ENCODE results near the gene ANKRD39. TPM values are rescaled to one million over a fixed set of nuclear protein-coding genes. Genes with fewer than 3 reads are reported as not detected.

The ANKRD39 gene
- total and polyA plus RNA-seq, 2 donors (not counting 1 experiment from before 2014, with no cell fraction given), result 5.3 to 5.8 TPM

DNA sequence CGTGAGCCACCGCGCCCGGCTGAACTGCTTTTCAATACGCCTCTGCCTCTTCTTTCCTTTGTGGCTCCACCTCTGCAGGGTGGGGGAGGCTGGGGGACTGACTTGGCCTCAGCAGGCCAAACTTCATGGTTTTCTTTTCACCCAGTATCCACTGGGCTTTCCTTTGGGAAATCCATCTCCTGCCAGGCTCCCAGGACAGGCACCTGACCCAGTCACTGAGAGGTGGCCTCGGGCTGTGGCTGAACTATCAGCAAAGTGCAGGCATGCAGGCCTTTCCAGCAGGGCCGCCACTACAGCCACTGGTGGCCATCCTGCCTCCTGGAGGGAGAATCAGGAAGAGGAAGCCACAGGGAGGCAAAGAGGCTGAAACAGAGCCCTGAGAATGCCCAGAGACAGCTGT is 45.5 kb upstream of the ANKRD39 start:
- Histone ChIP-seq H3K27ac (ENCODE audit: insufficient read depth, low read length) (no peak overlapping the region), H4K20me1 (ENCODE audit: control insufficient read depth, extremely low read depth, insufficient read depth, low read length) (no peaks in the 10 kb centered on the region), H3K9me3 (ENCODE audit: control insufficient read depth, insufficient read depth, low read depth, low read length) (no peaks in the 10 kb centered on the region), H3K36me3 (ENCODE audit: control insufficient read depth, insufficient read depth, low read length) (no peaks in the 10 kb centered on the region), H3K4me2 (ENCODE audit: extremely low read depth, insufficient read depth, low read length) (no peak overlapping the region), H3K27me3 (ENCODE audit: control insufficient read depth, insufficient read depth, low read length) (no peaks in the 10 kb centered on the region), H2AFZ (ENCODE audit: low read length) (no peak overlapping the region), H3K9ac (ENCODE audit: insufficient read depth, low read length) (no peak overlapping the region), H3K4me1 (ENCODE audit: control insufficient read depth, extremely low read depth, insufficient read depth, low read length) (peaks cover 12% of the 10 kb centered on the region), H3K79me2 (ENCODE audit: control insufficient read depth, insufficient read depth, low read length) (no peaks in the 10 kb centered on the region), H3K4me3 (replicated peaks in 1 of 4; ENCODE audit: control extremely low read depth in 1 of 4, insufficient read depth in 1 of 4, low read depth in 3 of 4, low read length in 4 of 4) (no peak overlapping the region)
- no peak for TF ChIP-seq EZH2 (IDR thresholded peaks at IDR 0.05; ENCODE audit: low read length, missing control alignments)
- TF ChIP-seq, protein P1, sequence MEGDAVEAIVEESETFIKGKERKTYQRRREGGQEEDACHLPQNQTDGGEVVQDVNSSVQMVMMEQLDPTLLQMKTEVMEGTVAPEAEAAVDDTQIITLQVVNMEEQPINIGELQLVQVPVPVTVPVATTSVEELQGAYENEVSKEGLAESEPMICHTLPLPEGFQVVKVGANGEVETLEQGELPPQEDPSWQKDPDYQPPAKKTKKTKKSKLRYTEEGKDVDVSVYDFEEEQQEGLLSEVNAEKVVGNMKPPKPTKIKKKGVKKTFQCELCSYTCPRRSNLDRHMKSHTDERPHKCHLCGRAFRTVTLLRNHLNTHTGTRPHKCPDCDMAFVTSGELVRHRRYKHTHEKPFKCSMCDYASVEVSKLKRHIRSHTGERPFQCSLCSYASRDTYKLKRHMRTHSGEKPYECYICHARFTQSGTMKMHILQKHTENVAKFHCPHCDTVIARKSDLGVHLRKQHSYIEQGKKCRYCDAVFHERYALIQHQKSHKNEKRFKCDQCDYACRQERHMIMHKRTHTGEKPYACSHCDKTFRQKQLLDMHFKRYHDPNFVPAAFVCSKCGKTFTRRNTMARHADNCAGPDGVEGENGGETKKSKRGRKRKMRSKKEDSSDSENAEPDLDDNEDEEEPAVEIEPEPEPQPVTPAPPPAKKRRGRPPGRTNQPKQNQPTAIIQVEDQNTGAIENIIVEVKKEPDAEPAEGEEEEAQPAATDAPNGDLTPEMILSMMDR (conservative IDR thresholded peaks at IDR 0.05 in 1 of 2, IDR thresholded peaks at IDR 0.05 in 1 of 2; ENCODE audit: low read depth in 1 of 2, low read length in 2 of 2), result no peak
- DNase-seq (ENCODE audit: low read depth in 2 of 2), result no peak

DNA sequence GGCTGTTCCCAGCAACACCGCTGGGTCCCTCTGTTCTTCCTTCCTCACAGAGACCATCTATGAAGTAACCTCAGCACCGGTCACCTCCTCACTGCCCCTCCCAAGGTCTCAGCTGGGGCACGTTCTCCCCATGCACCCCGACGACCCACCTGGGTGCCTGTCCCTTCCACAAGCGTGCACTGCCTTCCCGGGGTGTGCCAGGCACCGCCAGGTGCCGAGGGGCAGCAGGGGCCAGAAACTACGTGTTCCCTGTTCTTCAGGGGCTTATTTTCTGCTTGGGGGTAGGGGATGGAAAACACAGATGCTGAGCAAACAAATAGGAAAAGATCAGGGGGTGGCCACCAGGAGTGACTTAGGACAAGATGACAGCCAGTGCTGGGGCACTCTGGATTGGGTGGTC is 42.4 kb upstream of the ANKRD39 start:
- Histone ChIP-seq H3K4me3 (replicated peaks in 1 of 4; ENCODE audit: control extremely low read depth in 1 of 4, insufficient read depth in 1 of 4, low read depth in 3 of 4, low read length in 4 of 4) (no peak overlapping the region), H3K4me1 (ENCODE audit: control insufficient read depth, extremely low read depth, insufficient read depth, low read length) (no peaks in the 10 kb centered on the region), H3K9me3 (ENCODE audit: control insufficient read depth, insufficient read depth, low read depth, low read length) (no peaks in the 10 kb centered on the region), H4K20me1 (ENCODE audit: control insufficient read depth, extremely low read depth, insufficient read depth, low read length) (no peaks in the 10 kb centered on the region), H3K79me2 (ENCODE audit: control insufficient read depth, insufficient read depth, low read length) (no peaks in the 10 kb centered on the region), H3K9ac (ENCODE audit: insufficient read depth, low read length) (no peak overlapping the region), H3K36me3 (ENCODE audit: control insufficient read depth, insufficient read depth, low read length) (no peaks in the 10 kb centered on the region), H2AFZ (ENCODE audit: low read length) (no peak overlapping the region), H3K27me3 (ENCODE audit: control insufficient read depth, insufficient read depth, low read length) (no peaks in the 10 kb centered on the region), H3K4me2 (ENCODE audit: extremely low read depth, insufficient read depth, low read length) (no peak overlapping the region), H3K27ac (ENCODE audit: insufficient read depth, low read length) (no peak overlapping the region)
- TF ChIP-seq, protein P1 (conservative IDR thresholded peaks at IDR 0.05 in 1 of 2, IDR thresholded peaks at IDR 0.05 in 1 of 2; ENCODE audit: low read depth in 1 of 2, low read length in 2 of 2), result no peak
- TF ChIP-seq EZH2 (IDR thresholded peaks at IDR 0.05; ENCODE audit: low read length, missing control alignments), result no peak
- DNase-seq (ENCODE audit: low read depth in 2 of 2), result no peak

DNA sequence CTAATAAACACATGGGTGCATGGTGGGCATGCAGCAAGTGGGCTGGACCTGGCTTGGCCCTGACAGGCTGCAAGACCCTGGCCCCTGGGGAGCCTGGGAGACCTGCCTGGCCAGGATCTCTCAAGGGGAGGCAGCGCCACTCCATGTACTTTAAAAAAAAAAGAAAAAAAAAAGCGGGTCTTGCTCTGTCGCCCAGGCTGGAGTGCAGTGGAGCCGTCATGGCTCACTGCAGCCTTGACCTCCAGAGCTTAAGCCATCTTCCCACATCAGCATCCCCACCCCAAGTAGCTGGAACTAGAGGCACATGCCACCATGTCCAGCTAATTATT is 41.6 kb upstream of the ANKRD39 start:
- H3K4me2 ChIP-seq (ENCODE audit: extremely low read depth, insufficient read depth, low read length), result no peak overlapping the region
- no peaks in the 10 kb centered on the region for H3K4me1 ChIP-seq (ENCODE audit: control insufficient read depth, extremely low read depth, insufficient read depth, low read length)
- H3K79me2 ChIP-seq (ENCODE audit: control insufficient read depth, insufficient read depth, low read length), result no peaks in the 10 kb centered on the region
- no peaks in the 10 kb centered on the region for H3K9me3 ChIP-seq (ENCODE audit: control insufficient read depth, insufficient read depth, low read depth, low read length)
- no peak overlapping the region for H3K4me3 ChIP-seq (replicated peaks in 1 of 4; ENCODE audit: control extremely low read depth in 1 of 4, insufficient read depth in 1 of 4, low read depth in 3 of 4, low read length in 4 of 4)
- no peak overlapping the region for H3K9ac ChIP-seq (ENCODE audit: insufficient read depth, low read length)
- TF ChIP-seq EZH2 (IDR thresholded peaks at IDR 0.05; ENCODE audit: low read length, missing control alignments), result no peak
- TF ChIP-seq, protein P1 (conservative IDR thresholded peaks at IDR 0.05 in 1 of 2, IDR thresholded peaks at IDR 0.05 in 1 of 2; ENCODE audit: low read depth in 1 of 2, low read length in 2 of 2), result no peak
- no peaks in the 10 kb centered on the region for H3K36me3 ChIP-seq (ENCODE audit: control insufficient read depth, insufficient read depth, low read length)
- no peak overlapping the region for H2AFZ ChIP-seq (ENCODE audit: low read length)
- no peaks in the 10 kb centered on the region for H3K27me3 ChIP-seq (ENCODE audit: control insufficient read depth, insufficient read depth, low read length)
- H3K27ac ChIP-seq (ENCODE audit: insufficient read depth, low read length), result no peak overlapping the region
- no peaks in the 10 kb centered on the region for H4K20me1 ChIP-seq (ENCODE audit: control insufficient read depth, extremely low read depth, insufficient read depth, low read length)
- no peak for DNase-seq (ENCODE audit: low read depth in 2 of 2)

Measured in fibroblast of lung (primary cell).